NK-92 treated with Interleukin-12 subunit alpha and Interleukin-12 subunit beta, amount 100 ng/mL, for 24 hours (cell line): Measurements from ENCODE around the gene SPTBN2.

ENCODE experiments used
- DNase-seq: peaks from one replicate; lab custom pipeline; 2025; lab: John Stamatoyannopoulos, UW

Gene SPTBN2

DNA sequence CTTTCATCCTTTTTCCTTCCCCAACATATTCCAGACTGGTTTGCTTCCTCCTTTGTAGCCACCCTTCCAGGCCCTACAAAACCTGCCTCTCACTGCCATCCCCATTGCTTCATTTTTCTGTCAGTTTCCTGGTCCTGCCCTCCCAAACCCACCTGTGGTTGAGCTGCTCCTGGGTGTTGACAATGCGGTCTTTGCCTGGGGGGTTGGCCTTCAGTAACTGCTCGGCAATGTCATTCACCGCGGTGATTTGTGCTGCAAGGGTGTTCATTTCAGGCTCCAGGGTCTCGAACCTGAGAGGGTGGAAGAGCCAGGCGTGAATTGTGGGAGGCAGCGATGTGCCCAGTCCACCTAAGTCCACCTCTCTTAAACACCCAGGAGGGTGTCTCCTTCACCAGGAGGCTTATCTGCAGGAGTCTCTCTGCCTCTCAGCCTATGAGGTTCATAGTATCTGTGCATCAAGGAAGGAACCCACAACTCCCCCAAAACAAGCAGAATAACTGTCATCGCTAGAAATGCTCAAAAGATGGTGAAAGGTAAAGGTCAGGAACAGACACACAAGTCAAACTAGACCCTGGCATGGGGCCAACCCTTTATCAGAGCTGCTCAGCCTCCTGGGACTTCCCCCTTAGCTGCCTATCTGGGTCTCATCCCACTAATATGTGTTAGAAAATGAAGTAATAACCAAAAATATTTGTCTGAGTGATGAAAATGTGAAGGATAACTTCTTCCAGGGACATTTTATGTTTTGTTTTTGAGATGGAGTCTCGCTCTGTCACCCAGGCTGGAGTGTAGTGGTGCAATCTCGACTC is 27.4 kb downstream of the SPTBN2 start:
- DNase-seq: no peak

DNA sequence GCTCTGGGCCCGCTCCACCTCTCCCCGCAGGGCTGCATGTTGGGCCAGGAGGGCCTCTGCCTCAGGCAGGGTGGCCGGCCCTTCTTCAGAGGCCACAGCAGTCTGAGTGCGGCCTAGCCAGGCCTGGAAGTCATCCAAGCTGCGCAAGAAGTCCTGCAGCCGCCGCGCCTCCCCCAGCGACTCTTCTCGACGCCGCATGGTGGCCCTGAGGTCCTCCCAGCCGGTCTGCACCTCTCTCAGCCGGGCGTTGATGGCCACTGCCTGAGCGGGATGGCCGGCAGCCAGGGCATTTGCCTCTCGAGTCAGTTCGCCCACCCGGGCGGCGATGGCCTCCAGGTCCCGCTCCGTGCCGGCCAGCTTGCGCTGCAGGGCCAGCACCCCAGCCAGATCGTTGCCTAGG is 28.3 kb downstream of the SPTBN2 start:
- no peak for DNase-seq

- DNase-seq: no peak
Observed at GRCh38 chr11:66700337-66700736, 28.7 kb downstream of the SPTBN2 start.

- DNase-seq: no peak
Observed at GRCh38 chr11:66698491-66698890, 30.5 kb downstream of the SPTBN2 start.

GRCh38 chr11:66697988-66698387 is 31.0 kb downstream of the SPTBN2 start:
- no peak for DNase-seq

- DNase-seq: no peak
Observed at GRCh38 chr11:66696146-66696545, 32.9 kb downstream of the SPTBN2 start.

- DNase-seq: peak; percentile 55
Observed at GRCh38 chr11:66694732-66695207, 34.2 kb downstream of the SPTBN2 start.

- DNase-seq: no peak
Observed at GRCh38 chr11:66694056-66694410, 35.0 kb downstream of the SPTBN2 start.

GRCh38 chr11:66693356-66694055 is 35.5 kb downstream of the SPTBN2 start:
- DNase-seq: no peak

GRCh38 chr11:66692871-66693331 is 36.1 kb downstream of the SPTBN2 start:
- no peak for DNase-seq

DNA sequence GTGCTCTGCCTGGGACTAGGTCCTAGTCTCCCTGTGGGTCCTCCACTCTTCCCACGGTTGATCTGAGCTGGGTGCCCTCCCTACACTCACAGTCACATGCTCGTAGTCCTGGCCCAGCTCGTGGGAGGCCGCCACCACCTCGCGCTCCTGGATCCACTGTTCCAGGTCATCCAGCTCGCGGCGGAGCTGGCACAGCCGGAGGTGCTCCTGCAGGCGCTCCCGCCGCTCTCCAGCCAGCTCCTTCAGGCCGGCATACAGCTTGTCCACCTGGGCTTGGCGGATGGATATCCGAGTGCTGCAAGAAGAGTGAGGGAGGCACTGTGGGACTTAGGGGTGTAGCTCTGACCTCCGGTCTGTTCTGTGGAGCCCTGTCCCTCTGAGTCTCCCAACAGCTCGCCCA is 36.6 kb downstream of the SPTBN2 start:
- no peak for DNase-seq

DNA sequence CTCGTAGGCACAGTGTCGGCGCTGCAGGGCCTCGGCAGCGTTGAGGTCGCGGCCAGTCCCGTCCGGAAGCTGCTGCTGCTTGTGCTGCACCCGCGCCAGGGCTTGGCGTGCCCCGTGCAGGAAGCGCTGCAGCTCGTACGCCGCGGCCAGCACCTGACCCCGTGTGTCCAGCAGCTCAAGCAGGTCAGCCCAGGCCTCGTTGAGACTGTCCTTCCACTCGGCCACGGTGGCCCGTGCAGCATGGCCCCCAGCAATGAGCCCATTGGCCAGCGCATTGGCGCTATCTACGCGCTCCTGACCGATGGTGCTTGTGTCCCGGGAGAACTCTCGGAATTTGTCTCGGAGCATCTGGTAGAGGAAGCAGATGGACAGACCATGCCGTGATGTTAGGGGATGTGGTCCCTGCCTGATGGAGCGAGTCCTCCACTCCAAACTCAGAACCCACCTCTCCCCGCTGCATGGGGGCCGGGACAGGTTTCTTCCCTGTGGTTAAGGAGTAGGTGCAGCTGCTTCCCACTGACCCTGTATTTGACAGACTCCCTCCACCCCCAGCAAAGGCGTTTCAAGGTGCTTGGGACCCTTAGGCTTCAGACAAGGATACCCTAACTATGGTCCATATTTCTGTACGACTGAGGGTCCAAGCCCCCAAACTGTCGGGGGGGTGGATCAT is 37.6 kb downstream of the SPTBN2 start:
- DNase-seq: no peak

DNA sequence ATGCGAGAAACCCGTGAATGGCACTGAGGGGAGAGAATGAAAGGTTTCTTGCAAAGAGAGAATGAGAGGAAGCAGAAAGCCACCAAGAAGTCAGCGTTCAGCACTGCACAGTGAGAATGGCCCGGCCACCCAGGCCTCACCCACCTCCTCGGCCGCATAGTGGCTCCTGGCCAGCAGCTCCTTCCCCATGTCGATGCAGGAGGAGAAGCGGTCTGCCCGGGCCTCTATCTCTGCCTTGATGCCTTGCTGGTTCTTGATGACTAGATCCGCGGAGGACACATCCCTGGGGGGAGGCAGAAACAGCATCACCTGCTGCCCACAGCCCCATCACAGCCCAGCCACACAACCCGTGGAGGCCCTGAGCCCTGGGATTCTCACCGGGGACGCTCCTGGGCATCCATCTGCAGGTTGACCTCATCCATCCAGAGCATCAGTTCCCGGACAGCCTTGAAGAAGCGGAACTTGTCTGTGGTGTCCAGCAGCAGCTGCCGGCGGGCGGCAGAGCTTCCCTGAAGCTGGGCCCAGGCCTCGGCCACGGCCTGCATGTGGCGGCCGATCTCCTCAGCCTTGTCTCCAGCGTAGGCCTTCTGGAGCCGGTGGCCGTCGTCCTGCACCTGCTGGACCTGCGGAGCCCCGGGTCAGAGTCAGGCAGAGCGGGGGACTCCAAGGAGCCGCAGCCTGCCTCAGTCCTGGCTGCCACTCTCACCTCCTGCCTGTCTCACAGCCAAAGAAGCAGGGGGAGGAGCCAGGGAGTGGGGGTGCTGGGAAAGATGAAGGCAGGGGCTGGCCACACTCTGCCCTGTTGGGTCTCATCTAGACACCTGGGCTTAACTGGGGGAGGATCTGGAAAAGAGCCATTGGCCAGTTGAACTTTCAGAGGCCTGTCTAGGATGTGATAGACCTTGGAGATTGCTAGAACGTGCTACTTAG is 39.1 kb downstream of the SPTBN2 start:
- no peak for DNase-seq

GRCh38 chr11:66688561-66689534 is 40.2 kb downstream of the SPTBN2 start:
- DNase-seq: no peak

- DNase-seq: no peak
Observed at GRCh38 chr11:66687831-66688281, 41.2 kb downstream of the SPTBN2 start.

DNA sequence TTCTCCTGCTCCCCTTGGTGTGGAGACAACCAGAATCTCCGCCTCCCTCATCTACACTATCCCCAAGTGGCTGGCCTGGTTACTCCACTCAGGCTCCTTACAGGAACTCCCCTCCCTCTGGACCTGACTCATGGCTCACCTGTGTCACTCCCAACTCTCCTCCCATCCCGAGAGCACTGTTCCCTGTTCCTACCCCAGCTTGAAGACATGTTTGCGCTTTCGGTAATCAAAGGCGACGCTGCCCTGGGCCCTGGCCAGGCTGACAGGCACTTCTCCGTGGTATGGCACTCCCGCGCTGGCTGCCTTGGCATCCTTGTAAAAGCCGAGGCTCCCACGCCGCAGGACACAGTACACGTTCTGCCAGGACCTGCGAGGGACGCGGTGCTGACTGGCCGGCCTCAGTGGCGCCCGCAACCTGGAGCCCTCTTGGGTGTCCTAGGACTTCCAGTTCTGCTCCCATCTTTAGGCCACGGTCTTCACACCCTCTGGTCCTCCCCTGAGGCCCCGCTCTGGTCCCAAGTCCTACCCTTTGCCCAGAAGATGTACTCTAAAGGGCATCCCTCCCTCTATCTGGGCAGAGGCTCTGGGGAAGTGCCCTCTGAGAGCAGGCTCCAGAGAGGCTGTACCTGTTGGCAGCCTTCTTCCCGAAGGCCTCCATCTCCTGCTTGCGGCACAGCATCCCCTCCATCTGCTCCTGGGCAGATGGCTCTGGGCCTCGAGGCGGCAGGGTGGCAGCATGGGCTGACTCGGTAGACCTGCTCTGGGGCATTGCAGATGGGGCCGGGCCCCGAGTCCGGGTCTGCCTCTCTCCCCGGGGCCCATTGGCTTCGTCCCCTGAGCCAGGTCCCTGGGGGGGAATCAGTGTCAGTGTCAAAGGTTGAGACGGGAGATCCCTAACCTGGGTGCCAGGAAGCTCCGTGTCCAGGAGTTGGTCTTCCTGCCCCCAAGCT is 41.9 kb downstream of the SPTBN2 start:
- no peak for DNase-seq

GRCh38 chr11:66686100-66686785 is 42.8 kb downstream of the SPTBN2 start:
- no peak for DNase-seq

- DNase-seq: no peak
Observed at GRCh38 chr11:66685276-66686099, 43.5 kb downstream of the SPTBN2 start.
